ENCODE data around the gene SHB. TPM values are rescaled to one million over a fixed set of nuclear protein-coding genes. Genes with fewer than 3 reads are reported as not detected.

SHB gene
- total RNA-seq, 2 donors from 2014 or later: 53.2 to 54.8 TPM

GRCh38 chr9:37876376-37876775, 192.7 kb downstream of the SHB start:
- no peak overlapping the region for H3K27ac ChIP-seq
- TF ChIP-seq, protein P1, sequence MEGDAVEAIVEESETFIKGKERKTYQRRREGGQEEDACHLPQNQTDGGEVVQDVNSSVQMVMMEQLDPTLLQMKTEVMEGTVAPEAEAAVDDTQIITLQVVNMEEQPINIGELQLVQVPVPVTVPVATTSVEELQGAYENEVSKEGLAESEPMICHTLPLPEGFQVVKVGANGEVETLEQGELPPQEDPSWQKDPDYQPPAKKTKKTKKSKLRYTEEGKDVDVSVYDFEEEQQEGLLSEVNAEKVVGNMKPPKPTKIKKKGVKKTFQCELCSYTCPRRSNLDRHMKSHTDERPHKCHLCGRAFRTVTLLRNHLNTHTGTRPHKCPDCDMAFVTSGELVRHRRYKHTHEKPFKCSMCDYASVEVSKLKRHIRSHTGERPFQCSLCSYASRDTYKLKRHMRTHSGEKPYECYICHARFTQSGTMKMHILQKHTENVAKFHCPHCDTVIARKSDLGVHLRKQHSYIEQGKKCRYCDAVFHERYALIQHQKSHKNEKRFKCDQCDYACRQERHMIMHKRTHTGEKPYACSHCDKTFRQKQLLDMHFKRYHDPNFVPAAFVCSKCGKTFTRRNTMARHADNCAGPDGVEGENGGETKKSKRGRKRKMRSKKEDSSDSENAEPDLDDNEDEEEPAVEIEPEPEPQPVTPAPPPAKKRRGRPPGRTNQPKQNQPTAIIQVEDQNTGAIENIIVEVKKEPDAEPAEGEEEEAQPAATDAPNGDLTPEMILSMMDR (IDR thresholded peaks at IDR 0.05): no peak
- TF ChIP-seq POLR2A (IDR thresholded peaks at IDR 0.05) (no peak), POLR2AphosphoS5 (IDR thresholded peaks at IDR 0.05) (no peak)
- H3K4me1 ChIP-seq (replicated peaks): no peaks in the 10 kb centered on the region
- H3K9me3 ChIP-seq: no peaks in the 10 kb centered on the region
- DNase-seq (ENCODE audit: low spot score): no peak
- H3K36me3 ChIP-seq: no peaks in the 10 kb centered on the region
- WGBS: 84% methylated on average over 1 of the region's 1 CpG
- intact Hi-C loops (cut with DNase I): no loop called here
- no peak overlapping the region for H3K4me3 ChIP-seq
- H3K27me3 ChIP-seq (replicated peaks; ENCODE audit: insufficient read depth): no peaks in the 10 kb centered on the region

GRCh38 chr9:37873955-37874354, 195.1 kb downstream of the SHB start:
- Histone ChIP-seq H3K27me3 (replicated peaks; ENCODE audit: insufficient read depth) (no peaks in the 10 kb centered on the region), H3K4me1 (replicated peaks) (no peaks in the 10 kb centered on the region), H3K9me3 (no peaks in the 10 kb centered on the region), H3K27ac (no peak overlapping the region), H3K4me3 (no peak overlapping the region), H3K36me3 (no peaks in the 10 kb centered on the region)
- intact Hi-C loops (cut with DNase I): no loop called here
- 98% methylated on average over 2 of the region's 2 CpGs for WGBS
- DNase-seq (ENCODE audit: low spot score): no peak
- TF ChIP-seq, protein P1 (IDR thresholded peaks at IDR 0.05): no peak
- TF ChIP-seq POLR2A (IDR thresholded peaks at IDR 0.05) (no peak), POLR2AphosphoS5 (IDR thresholded peaks at IDR 0.05) (no peak)

GRCh38 chr9:37870799-37871176, 198.2 kb downstream of the SHB start:
- DNase-seq (ENCODE audit: low spot score): peak; percentile 4
- 55% methylated on average over 5 of the region's 5 CpGs for WGBS
- intact Hi-C loops (cut with DNase I): no loop called here
- Histone ChIP-seq H3K27ac (no peak overlapping the region), H3K9me3 (no peaks in the 10 kb centered on the region), H3K36me3 (no peaks in the 10 kb centered on the region), H3K4me1 (replicated peaks) (no peaks in the 10 kb centered on the region), H3K4me3 (no peak overlapping the region), H3K27me3 (replicated peaks; ENCODE audit: insufficient read depth) (no peaks in the 10 kb centered on the region)
- TF ChIP-seq POLR2A (IDR thresholded peaks at IDR 0.05) (no peak), POLR2AphosphoS5 (IDR thresholded peaks at IDR 0.05) (peak; percentile 44)
- TF ChIP-seq, protein P1 (IDR thresholded peaks at IDR 0.05): no peak

- no peak for TF ChIP-seq POLR2A (IDR thresholded peaks at IDR 0.05)
- no peak for TF ChIP-seq POLR2AphosphoS5 (IDR thresholded peaks at IDR 0.05)
- TF ChIP-seq, protein P1 (IDR thresholded peaks at IDR 0.05): no peak
- no peaks in the 10 kb centered on the region for H3K36me3 ChIP-seq
- H3K9me3 ChIP-seq: no peaks in the 10 kb centered on the region
- H3K4me3 ChIP-seq: no peak overlapping the region
- H3K27me3 ChIP-seq (replicated peaks; ENCODE audit: insufficient read depth): no peaks in the 10 kb centered on the region
- H3K4me1 ChIP-seq (replicated peaks): no peaks in the 10 kb centered on the region
- WGBS: 95% methylated on average over 5 of the region's 5 CpGs
- intact Hi-C loops (cut with DNase I): no loop called here
- H3K27ac ChIP-seq: no peak overlapping the region
- no peak for DNase-seq (ENCODE audit: low spot score)
These were observed 198.8 kb downstream of the SHB start for GRCh38 chr9:37870081-37870798.

Small RNA genes lying within 50 kb of the gene (small RNA-seq; reads per million reads assigned to genes)
- 0 reads per million in 2 donors for gene RNU7-124P

Other genes with a start within 250 kb of the SHB start
- gene SLC25A51, start 165.1 kb downstream of the SHB start, total RNA-seq: 10 to 100 TPM; 20.2 to 21.6 TPM

Data from prostate gland (tissue), 2 donors.